ENCODE results near the gene RSPH1. TPM values are rescaled to one million over a fixed set of nuclear protein-coding genes. Genes with fewer than 3 reads are reported as not detected.
A peak's percentile ranks its signal among the peaks of the same experiment; 100 is the strongest.

RSPH1 gene
- total RNA-seq, 2 experiments from 2014 or later, result not detected

DNA sequence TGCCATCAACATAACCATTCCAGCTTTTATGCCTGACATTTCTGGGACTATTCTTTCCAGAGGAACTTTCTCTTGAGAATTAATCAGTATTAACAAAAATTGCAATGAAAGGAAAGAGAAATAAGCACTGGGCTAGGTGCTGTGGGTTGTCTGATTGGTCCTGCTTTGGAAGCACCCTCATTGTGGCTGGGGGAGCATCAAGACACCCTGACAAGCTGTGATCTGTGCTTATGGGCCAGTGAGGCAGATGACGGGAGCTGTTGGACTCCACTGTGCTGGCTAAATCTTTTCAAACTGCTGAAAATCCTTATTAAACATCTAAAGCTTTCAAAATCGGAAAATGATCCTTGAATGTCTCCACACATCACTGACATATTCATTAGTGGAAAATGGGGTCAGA, 72.3 kb downstream of the RSPH1 start:
- no peak for DNase-seq
- peaks cover 86% of the 10 kb centered on the region for H3K4me1 Mint-ChIP-seq (ENCODE audit: low read depth)
- peak overlapping the region; percentile 74 for H3K4me3 Mint-ChIP-seq
- H3K27ac Mint-ChIP-seq, result peak overlapping the region; percentile 93
- TF ChIP-seq, protein P1, sequence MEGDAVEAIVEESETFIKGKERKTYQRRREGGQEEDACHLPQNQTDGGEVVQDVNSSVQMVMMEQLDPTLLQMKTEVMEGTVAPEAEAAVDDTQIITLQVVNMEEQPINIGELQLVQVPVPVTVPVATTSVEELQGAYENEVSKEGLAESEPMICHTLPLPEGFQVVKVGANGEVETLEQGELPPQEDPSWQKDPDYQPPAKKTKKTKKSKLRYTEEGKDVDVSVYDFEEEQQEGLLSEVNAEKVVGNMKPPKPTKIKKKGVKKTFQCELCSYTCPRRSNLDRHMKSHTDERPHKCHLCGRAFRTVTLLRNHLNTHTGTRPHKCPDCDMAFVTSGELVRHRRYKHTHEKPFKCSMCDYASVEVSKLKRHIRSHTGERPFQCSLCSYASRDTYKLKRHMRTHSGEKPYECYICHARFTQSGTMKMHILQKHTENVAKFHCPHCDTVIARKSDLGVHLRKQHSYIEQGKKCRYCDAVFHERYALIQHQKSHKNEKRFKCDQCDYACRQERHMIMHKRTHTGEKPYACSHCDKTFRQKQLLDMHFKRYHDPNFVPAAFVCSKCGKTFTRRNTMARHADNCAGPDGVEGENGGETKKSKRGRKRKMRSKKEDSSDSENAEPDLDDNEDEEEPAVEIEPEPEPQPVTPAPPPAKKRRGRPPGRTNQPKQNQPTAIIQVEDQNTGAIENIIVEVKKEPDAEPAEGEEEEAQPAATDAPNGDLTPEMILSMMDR (IDR thresholded peaks at IDR 0.05), result no peak
- H3K9me3 Mint-ChIP-seq, result peaks cover 8% of the 10 kb centered on the region
- no peaks in the 10 kb centered on the region for H3K27me3 Mint-ChIP-seq
- POLR2A ChIA-PET, result interaction anchor here (0.6 to 8.0 kb wide), 16 partner anchors 9 to 253 kb away, joined by 3 to 133 read pairs (median 4); partner anchors contain the start of gene UBASH3A
- CTCF ChIA-PET, result interaction anchor here (0.9 to 5.5 kb wide), 7 partner anchors 18 to 278 kb away, joined by 3 to 46 read pairs (median 4); partner anchors contain the start of gene UBASH3A
- intact Hi-C loops (cut with micrococcal nuclease), result loop anchor here (10.0 kb wide), 1 partner anchor 279 kb away; no protein-coding TSS in a partner anchor
- ATAC-seq, result peak; percentile 3
- peaks cover 88% of the 10 kb centered on the region for H3K36me3 Mint-ChIP-seq (ENCODE audit: low read depth)

DNA sequence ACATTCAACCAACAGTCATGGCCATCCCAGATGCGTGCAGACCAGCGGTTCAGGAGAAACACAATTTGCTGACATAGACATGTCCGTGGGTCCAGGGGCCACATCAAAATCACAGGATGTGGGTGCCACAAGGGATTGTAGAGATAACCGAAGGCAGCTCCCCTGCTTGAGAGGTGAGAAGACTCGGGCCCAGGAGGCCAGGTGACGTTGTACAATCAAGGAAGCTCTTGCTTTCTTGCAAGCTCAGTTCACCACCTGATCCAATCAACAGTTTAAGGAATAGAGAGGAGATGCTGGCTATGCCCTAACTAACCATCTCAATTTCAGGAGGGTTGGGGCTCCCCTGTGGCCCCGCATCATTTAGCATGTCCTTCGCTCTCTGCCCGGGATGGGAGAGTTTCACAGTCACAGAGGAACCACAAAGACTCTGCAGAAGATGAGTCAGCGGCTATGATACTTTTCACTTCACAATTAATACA, 72.8 kb downstream of the RSPH1 start:
- Mint-ChIP-seq H3K27ac (peak overlapping the region; percentile 93), H3K36me3 (ENCODE audit: low read depth) (peaks cover 90% of the 10 kb centered on the region), H3K27me3 (no peaks in the 10 kb centered on the region), H3K4me1 (ENCODE audit: low read depth) (peaks cover 91% of the 10 kb centered on the region), H3K9me3 (peaks cover 8% of the 10 kb centered on the region), H3K4me3 (peak overlapping the region; percentile 74)
- ATAC-seq (peak; percentile 60), DNase-seq (peak; percentile 83)
- TF ChIP-seq, protein P1 (IDR thresholded peaks at IDR 0.05), result no peak
- ChIA-PET POLR2A (interaction anchor here (0.6 to 8.0 kb wide), 16 partner anchors 9 to 254 kb away, joined by 3 to 133 read pairs (median 4); partner anchors contain the start of gene UBASH3A), CTCF (interaction anchor here (0.7 to 5.5 kb wide), 9 partner anchors 10 to 277 kb away, joined by 3 to 46 read pairs (median 4); partner anchors contain the start of gene UBASH3A)
- intact Hi-C loops (cut with micrococcal nuclease), result loop anchor here (10.0 kb wide), 1 partner anchor 278 kb away; no protein-coding TSS in a partner anchor

Other genes with a start within 250 kb of the RSPH1 start
- gene TFF3, start 180.8 kb downstream of the RSPH1 start, total RNA-seq, result not detected
- not detected for gene TFF2, start 145.2 kb downstream of the RSPH1 start, total RNA-seq
- gene TFF1, start 129.7 kb downstream of the RSPH1 start, total RNA-seq, result 1 to 10 TPM in 1 of 2 experiments, not detected in 1; 1.1 TPM
- 100 to 1,000 TPM; 123 to 134 TPM for gene TMPRSS3, start 100.2 kb downstream of the RSPH1 start, total RNA-seq
- gene UBASH3A, start 92.3 kb downstream of the RSPH1 start, total RNA-seq, result 10 to 100 TPM; 48.7 to 52.9 TPM
- 10 to 100 TPM; 12.8 to 14.9 TPM for gene SLC37A1, start 17.6 kb upstream of the RSPH1 start, total RNA-seq
- gene PDE9A, start 157.4 kb upstream of the RSPH1 start, total RNA-seq, result 10 to 100 TPM; 11.1 to 11.5 TPM

Measured in activated CD8-positive, alpha-beta T cell treated with anti-CD3 and anti-CD28 coated beads for 36 hours (primary cell).